Measurements from ENCODE around the gene CD101.

DNA sequence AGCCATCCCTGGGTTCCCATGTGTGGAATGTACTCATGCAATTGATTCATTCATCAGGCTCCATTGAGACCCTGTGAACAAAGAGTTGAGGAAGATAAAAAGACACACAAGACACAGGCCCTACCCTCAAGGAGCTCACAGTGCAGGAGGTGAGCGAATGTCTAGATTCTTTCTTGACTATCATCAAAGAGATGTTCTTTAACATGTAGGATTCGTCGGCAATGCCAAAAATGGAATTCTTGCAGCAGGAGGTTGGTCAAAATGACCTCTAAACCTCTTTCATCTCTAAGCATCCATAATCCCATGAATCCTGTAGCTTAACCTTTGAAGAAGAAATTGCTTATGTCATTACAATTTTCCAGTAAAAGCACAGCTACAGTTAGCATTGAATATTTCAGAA lies 30.7 kb downstream of the CD101 start:
- TF ChIP-seq YY1 (IDR thresholded peaks at IDR 0.05; ENCODE audit: insufficient read depth, insufficient read length) = no peak
- no peak for TF ChIP-seq SUZ12 (IDR thresholded peaks at IDR 0.05; ENCODE audit: extremely low read depth, insufficient read depth, insufficient read length)
- no peak for TF ChIP-seq ZNF274 (IDR thresholded peaks at IDR 0.05; ENCODE audit: low read depth, low read length)
